OCI-LY7 (cell line): Measurements from ENCODE around the gene TMEM204. TPM values are rescaled to one million over a fixed set of nuclear protein-coding genes. Genes with fewer than 3 reads are reported as not detected.

Source experiments
- BruUV-seq: library from RNA; stranded (reverse); fragments of 400-500 nt; replicated peaks from 2 replicates; lab custom pipeline; 2021; lab: Mats Ljungman, UMichigan
- CTCF ChIA-PET: fragments of 300-600 bp; sonication (Branson Sonifier 250); formaldehyde crosslinking; loops from one replicate; lab custom pipeline; 2022; ENCODE audit warnings: antibody characterized with exemption; ENCODE audit not compliant: unreplicated experiment; lab: Charles Lee
- POLR2A ChIA-PET: fragments of 300-600 bp; sonication (Branson Sonifier 250); formaldehyde crosslinking; loops from one replicate; lab custom pipeline; 2022; ENCODE audit warnings: antibody characterized with exemption; lab: Charles Lee
- DNase-seq: peaks from one replicate; pipeline ENCODE4 v3.0.0-alpha.2; 2015; ENCODE audit warnings: low spot score
- H2AFZ ChIP-seq: fragments of 200-600 bp; sonication (generic), shearing (Covaris generic); 2 replicates; pipeline ENCODE4 v1.6.1; 2014; ENCODE audit warnings: mild to moderate bottlenecking, antibody characterized with exemption, low read length, moderate library complexity
- H3K27ac ChIP-seq: fragments of 200-600 bp; sonication (generic); 2 replicates; pipeline ENCODE4 v1.5.1; 2014; ENCODE audit warnings: mixed run types, low read depth, mild to moderate bottlenecking, moderate library complexity, low read length, inconsistent platforms; ENCODE audit not compliant: poor library complexity, severe bottlenecking
- H3K36me3 ChIP-seq: fragments of 200-600 bp; sonication (generic); 2 replicates; pipeline ENCODE4 v1.6.1; 2014; ENCODE audit warnings: mild to moderate bottlenecking, antibody characterized with exemption, low read length, moderate library complexity, mixed read lengths; ENCODE audit not compliant: insufficient read depth
- H3K4me1 ChIP-seq: fragments of 200-600 bp; sonication (generic); 2 replicates; pipeline ENCODE4 v1.5.1; 2014; ENCODE audit warnings: mild to moderate bottlenecking, low read length; ENCODE audit not compliant: insufficient read depth, poor library complexity, severe bottlenecking
- H3K4me2 ChIP-seq: fragments of 200-600 bp; sonication (generic); 2 replicates; pipeline ENCODE4 v1.6.1; 2014; ENCODE audit warnings: mild to moderate bottlenecking, low read length
- H3K4me3 ChIP-seq: fragments of 200-600 bp; sonication (generic); 2 replicates; pipeline ENCODE4 v1.5.1; 2014; ENCODE audit warnings: mild to moderate bottlenecking, low read depth, low read length; ENCODE audit not compliant: poor library complexity, severe bottlenecking
- H3K79me2 ChIP-seq: fragments of 200-600 bp; sonication (generic); 2 replicates; pipeline ENCODE4 v1.6.1; 2016; ENCODE audit warnings: low read depth, mild to moderate bottlenecking, low read length, moderate library complexity, mixed read lengths; ENCODE audit not compliant: insufficient read depth
- H3K9me2 ChIP-seq: fragments of 200-600 bp; sonication (generic); 2 replicates; pipeline ENCODE4 v1.6.1; 2016; ENCODE audit warnings: mild to moderate bottlenecking, low read length, mixed read lengths; ENCODE audit not compliant: insufficient read depth
- H3K9me3 ChIP-seq: fragments of 200-600 bp; sonication (generic); 2 replicates; pipeline ENCODE4 v1.6.1; 2014; ENCODE audit warnings: mild to moderate bottlenecking, mixed run types, low read length, mixed read lengths
- H4K20me1 ChIP-seq: fragments of 200-600 bp; sonication (generic); 2 replicates; pipeline ENCODE4 v1.6.1; 2014; ENCODE audit warnings: mild to moderate bottlenecking, antibody characterized with exemption, low read length, moderate library complexity, mixed read lengths; ENCODE audit not compliant: insufficient read depth
- CTCF ChIP-seq: fragments of 200-600 bp; sonication (generic); conservative IDR thresholded peaks from 2 replicates; pipeline ENCODE4 v1.5.1; 2014; ENCODE audit warnings: mild to moderate bottlenecking, antibody characterized with exemption, low read length, moderate library complexity, mixed read lengths
- EZH2phosphoT487 ChIP-seq: fragments of 200-600 bp; sonication (generic); IDR thresholded peaks from 2 replicates; pipeline ENCODE4 v1.6.1; 2018; ENCODE audit warnings: low read depth, borderline replicate concordance, mild to moderate bottlenecking, mixed run types, antibody characterized with exemption, low read length, moderate library complexity, mixed read lengths
- intact Hi-C: fragments of 100-400 bp; cut with micrococcal nuclease; formaldehyde crosslinking; loops from one replicate; pipeline ENCODE4 v1.10.0; 2022; ENCODE audit not compliant: unreplicated experiment
- total RNA-seq, 2 experiments: library from RNA; depleted of rRNA in 1 of 2; stranded (reverse); fragments of >200 nt in 1 of 2; shearing (Covaris generic) in 1 of 2; gene quantifications; 2 replicates each; pipeline ENCODE4 v1.2.3, GENCODE V29; 2014 to 2022

TMEM204 gene
- total RNA-seq, 2 experiments from 2014 or later = not detected

GRCh38 chr16:1509307-1510221 lies 23.9 kb upstream of the TMEM204 start:
- TF ChIP-seq EZH2phosphoT487 (no peak), CTCF (no peak)
- intact Hi-C loops = no loop called here
- Histone ChIP-seq H3K4me3 (no peak overlapping the region), H3K9me2 (no peaks in the 10 kb centered on the region), H4K20me1 (no peaks in the 10 kb centered on the region), H3K36me3 (peaks cover 20% of the 10 kb centered on the region), H3K9me3 (no peaks in the 10 kb centered on the region), H2AFZ (no peak overlapping the region), H3K4me2 (no peak overlapping the region), H3K27ac (no peak overlapping the region), H3K79me2 (no peaks in the 10 kb centered on the region), H3K4me1 (no peaks in the 10 kb centered on the region)
- ChIA-PET CTCF (no interaction called here), POLR2A (no interaction called here)
- DNase-seq = no peak
- no TSS peak for BruUV-seq

- no TSS peak for BruUV-seq
- no peak overlapping the region for H3K4me3 ChIP-seq
- H3K4me2 ChIP-seq = no peak overlapping the region
- POLR2A ChIA-PET = no interaction called here
- intact Hi-C loops = no loop called here
- H3K79me2 ChIP-seq = no peaks in the 10 kb centered on the region
- no peak for TF ChIP-seq CTCF
- TF ChIP-seq EZH2phosphoT487 = no peak
- no peaks in the 10 kb centered on the region for H3K4me1 ChIP-seq
- no peak for DNase-seq
- peaks cover 20% of the 10 kb centered on the region for H3K36me3 ChIP-seq
- CTCF ChIA-PET = no interaction called here
- no peaks in the 10 kb centered on the region for H4K20me1 ChIP-seq
- no peaks in the 10 kb centered on the region for H3K9me2 ChIP-seq
- H2AFZ ChIP-seq = no peak overlapping the region
- no peak overlapping the region for H3K27ac ChIP-seq
- no peaks in the 10 kb centered on the region for H3K9me3 ChIP-seq
Observed at GRCh38 chr16:1510272-1510671, 23.2 kb upstream of the TMEM204 start.

GRCh38 chr16:1510941-1511351 lies 22.5 kb upstream of the TMEM204 start:
- H3K9me2 ChIP-seq = no peaks in the 10 kb centered on the region
- H3K27ac ChIP-seq = no peak overlapping the region
- no peaks in the 10 kb centered on the region for H3K79me2 ChIP-seq
- intact Hi-C loops = no loop called here
- no peaks in the 10 kb centered on the region for H3K4me1 ChIP-seq
- H3K4me3 ChIP-seq = no peak overlapping the region
- H3K9me3 ChIP-seq = no peaks in the 10 kb centered on the region
- ChIA-PET POLR2A (no interaction called here), CTCF (no interaction called here)
- H2AFZ ChIP-seq = no peak overlapping the region
- peaks cover 20% of the 10 kb centered on the region for H3K36me3 ChIP-seq
- DNase-seq = no peak
- no peaks in the 10 kb centered on the region for H4K20me1 ChIP-seq
- no peak overlapping the region for H3K4me2 ChIP-seq
- TF ChIP-seq CTCF = no peak
- no TSS peak for BruUV-seq
